Body of pancreas (tissue), 4 donors: ENCODE measurements around the gene VCP. TPM values are rescaled to one million over a fixed set of nuclear protein-coding genes. Genes with fewer than 3 reads are reported as not detected.

Experiments used
- ATAC-seq: fragments of 150-250 bp; one replicate; pipeline ENCODE4 v1.9.1; 2016
- DNase-seq, 4 donors: peaks; one replicate each; pipeline ENCODE4 v3.0.0-alpha.2; 2019
- H3K27ac ChIP-seq, 4 donors: fragments of 200-600 bp; sonication (generic); 1 replicate in 3 of 4; 2 replicates in 1 of 4; pipeline versions ENCODE4 v1.5.1 to v1.6.1; 2016 to 2019; ENCODE audit warnings: mild to moderate bottlenecking in 1 of 4, mixed read lengths in 1 of 4, moderate library complexity in 1 of 4
- H3K27me3 ChIP-seq, 2 donors: fragments of 200-600 bp; sonication (generic); one replicate each; pipeline ENCODE4 v1.6.0; 2016; ENCODE audit warnings: mild to moderate bottlenecking in 1 of 2
- H3K36me3 ChIP-seq, 2 donors: fragments of 200-600 bp; sonication (generic); replicated peaks in 1 of 2; 2 replicates each; pipeline ENCODE4 v1.5.1; 2016; ENCODE audit warnings: low read depth in 2 of 2; ENCODE audit not compliant: insufficient read depth in 1 of 2
- H3K4me1 ChIP-seq: fragments of 200-600 bp; sonication (generic); one replicate; pipeline ENCODE4 v1.6.0; 2016
- H3K4me3 ChIP-seq, 2 donors: fragments of 200-600 bp; sonication (generic); 1 replicate in 1 of 2; 2 replicates in 1 of 2; pipeline ENCODE4 v1.5.1; 2016 to 2019
- H3K9me3 ChIP-seq, 3 donors: fragments of 200-600 bp; sonication (generic); 1 replicate in 2 of 3; 2 replicates in 1 of 3; pipeline ENCODE4 v1.5.1; 2016
- POLR2A ChIP-seq, 3 donors: fragments of 450-650 bp; IDR thresholded peaks; one replicate each; pipeline ENCODE4 v1.6.1; 2016; ENCODE audit warnings: antibody characterized with exemption in 3 of 3, mild to moderate bottlenecking in 2 of 3
- WGBS, 2 donors: methylation state at CpG; one replicate each; pipeline ENCODE4 v1.1.5; 2017; 5-methylcytosine and 5-hydroxymethylcytosine counted together
- intact Hi-C: fragments of 100-400 bp; cut with DNase I; formaldehyde crosslinking; loops from one replicate; pipeline ENCODE4 v1.15.1; 2023
- total RNA-seq, 2 donors: library from RNA; depleted of rRNA; stranded (reverse); fragments of >200 nt; gene quantifications; one replicate each; pipeline ENCODE4 v1.1.0, GENCODE V29; 2016
- TF ChIP-seq, protein P1 (sequence below), 7 experiments: fragments of 450-650 bp in 4 of 7; fragments of 200-600 bp in 3 of 7; sonication (generic) in 3 of 7; IDR thresholded peaks; one replicate each; pipeline ENCODE4 v1.5.1; 2016 to 2019; ENCODE audit warnings: antibody characterized with exemption in 7 of 7

VCP gene
- total RNA-seq, 2 donors from 2014 or later = 63.6 to 118 TPM

DNA sequence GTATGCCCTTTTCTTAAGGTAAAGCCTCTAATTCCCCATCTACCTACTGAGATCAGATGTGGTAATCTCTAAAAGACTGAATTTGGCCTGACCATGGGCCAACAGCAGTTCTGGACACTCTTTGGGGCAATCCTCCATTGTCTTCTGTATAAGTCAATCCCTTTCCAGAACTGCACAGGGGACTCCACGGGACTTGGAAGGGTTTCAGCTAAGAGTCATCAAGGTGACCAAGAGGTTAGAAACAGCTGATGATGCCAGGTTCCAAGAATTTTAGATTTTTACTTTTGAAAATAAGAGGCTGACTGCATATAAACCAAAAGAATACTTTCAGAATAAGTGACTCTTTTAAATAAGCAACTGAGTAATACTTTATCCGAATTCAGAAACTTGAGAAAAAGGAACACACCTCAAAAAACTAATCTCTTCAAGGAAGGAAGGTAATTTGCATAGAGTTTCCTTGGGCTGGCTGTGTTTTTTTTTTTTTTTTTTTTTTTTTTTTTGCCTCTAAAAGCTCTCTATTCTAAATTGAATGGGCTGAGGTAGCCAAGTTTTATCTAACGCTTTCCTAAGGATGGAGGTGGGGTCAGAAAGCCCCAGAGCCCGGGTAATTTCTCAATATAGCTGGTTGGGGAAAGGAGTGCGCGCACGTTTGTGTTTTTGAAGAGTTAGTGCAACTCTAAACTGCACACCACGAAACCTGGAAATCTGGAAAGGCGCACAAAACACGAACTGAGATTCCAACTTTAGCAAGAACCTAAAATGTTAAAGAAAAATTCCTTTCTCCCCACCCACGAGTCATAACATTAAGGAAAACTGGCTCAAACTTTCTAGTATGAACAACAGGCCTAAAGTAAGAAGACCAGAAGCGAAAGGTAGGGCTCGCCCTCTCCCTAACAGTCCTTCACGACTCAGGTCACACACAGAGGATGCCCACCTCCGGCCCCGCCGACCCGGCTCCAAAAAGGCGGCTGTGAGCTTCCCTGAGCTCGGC is 1.3 kb downstream of the VCP start:
- Histone ChIP-seq H3K36me3 (peaks cover 9 to 13% of the 10 kb centered on the region in 2 donors), H3K4me3 (peak overlapping the region; percentile 69 to 78), H3K4me1 (peaks cover 42% of the 10 kb centered on the region), H3K27me3 (no peaks in the 10 kb centered on the region), H3K9me3 (no peaks in the 10 kb centered on the region), H3K27ac (peak overlapping the region; percentile 96 to 99 (median 97))
- ATAC-seq (no peak), DNase-seq (peak; percentile 27 to 60 (median 54))
- 1% methylated on average over 17 to 20 of the region's 20 CpGs for WGBS, 2 donors
- intact Hi-C loops = no loop called here
- no peak for TF ChIP-seq POLR2A (IDR thresholded peaks at IDR 0.05)
- TF ChIP-seq, protein P1, sequence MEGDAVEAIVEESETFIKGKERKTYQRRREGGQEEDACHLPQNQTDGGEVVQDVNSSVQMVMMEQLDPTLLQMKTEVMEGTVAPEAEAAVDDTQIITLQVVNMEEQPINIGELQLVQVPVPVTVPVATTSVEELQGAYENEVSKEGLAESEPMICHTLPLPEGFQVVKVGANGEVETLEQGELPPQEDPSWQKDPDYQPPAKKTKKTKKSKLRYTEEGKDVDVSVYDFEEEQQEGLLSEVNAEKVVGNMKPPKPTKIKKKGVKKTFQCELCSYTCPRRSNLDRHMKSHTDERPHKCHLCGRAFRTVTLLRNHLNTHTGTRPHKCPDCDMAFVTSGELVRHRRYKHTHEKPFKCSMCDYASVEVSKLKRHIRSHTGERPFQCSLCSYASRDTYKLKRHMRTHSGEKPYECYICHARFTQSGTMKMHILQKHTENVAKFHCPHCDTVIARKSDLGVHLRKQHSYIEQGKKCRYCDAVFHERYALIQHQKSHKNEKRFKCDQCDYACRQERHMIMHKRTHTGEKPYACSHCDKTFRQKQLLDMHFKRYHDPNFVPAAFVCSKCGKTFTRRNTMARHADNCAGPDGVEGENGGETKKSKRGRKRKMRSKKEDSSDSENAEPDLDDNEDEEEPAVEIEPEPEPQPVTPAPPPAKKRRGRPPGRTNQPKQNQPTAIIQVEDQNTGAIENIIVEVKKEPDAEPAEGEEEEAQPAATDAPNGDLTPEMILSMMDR (IDR thresholded peaks at IDR 0.05) = no peak

DNA sequence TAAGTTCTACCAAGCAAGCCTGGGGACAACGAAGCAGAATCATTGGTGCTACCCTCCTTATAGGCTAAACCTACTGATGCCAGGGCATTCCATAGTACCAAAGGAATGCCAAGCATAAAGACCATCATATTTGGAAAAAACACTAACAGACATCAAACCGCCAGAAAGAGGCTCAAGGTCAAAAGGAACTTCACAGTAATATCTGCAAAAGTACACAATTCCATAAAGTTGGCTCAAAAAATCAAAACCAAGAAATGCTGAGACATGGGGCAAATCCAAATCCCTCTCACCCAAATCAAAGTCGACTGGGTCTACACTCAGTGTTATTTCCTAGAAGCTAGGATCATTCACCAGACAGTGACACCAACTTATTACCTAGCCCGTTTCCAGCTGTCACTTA is 3.4 kb downstream of the VCP start:
- DNase-seq (no peak), ATAC-seq (no peak)
- Histone ChIP-seq H3K27me3 (no peaks in the 10 kb centered on the region), H3K36me3 (peaks cover 27 to 33% of the 10 kb centered on the region in 2 donors), H3K9me3 (no peaks in the 10 kb centered on the region), H3K27ac (no peak overlapping the region), H3K4me3 (no peak overlapping the region), H3K4me1 (peaks cover 42% of the 10 kb centered on the region)
- WGBS, 2 donors = 33 to 35% methylated on average over 4 of the region's 4 CpGs
- no peak for TF ChIP-seq POLR2A (IDR thresholded peaks at IDR 0.05)
- TF ChIP-seq, protein P1 (IDR thresholded peaks at IDR 0.05) = no peak
- intact Hi-C loops = no loop called here

DNA sequence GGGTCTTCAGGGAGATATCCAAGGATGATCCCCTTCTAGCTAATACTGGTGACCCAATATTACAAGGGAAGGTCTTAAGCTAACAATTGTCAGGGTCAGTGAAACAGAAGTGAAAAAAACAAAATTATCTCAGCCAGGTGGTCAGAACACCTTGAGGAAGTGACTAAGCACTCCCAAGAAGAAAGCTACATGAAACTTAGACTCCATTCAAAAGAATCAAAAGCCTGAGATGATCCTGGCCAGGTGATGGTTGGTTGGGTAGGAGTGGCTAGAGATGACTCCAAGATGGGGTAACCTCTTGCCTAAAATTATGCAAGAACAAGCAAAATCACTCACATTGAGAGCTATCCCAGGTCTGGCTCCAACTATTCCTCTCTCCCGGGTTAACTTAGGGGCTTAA is 5.4 kb downstream of the VCP start:
- Histone ChIP-seq H3K4me3 (no peak overlapping the region), H3K9me3 (no peaks in the 10 kb centered on the region), H3K27me3 (no peaks in the 10 kb centered on the region), H3K36me3 (peaks cover 45 to 47% of the 10 kb centered on the region in 2 donors), H3K27ac (no peak overlapping the region), H3K4me1 (peaks cover 34% of the 10 kb centered on the region)
- ATAC-seq (no peak), DNase-seq (no peak)
- intact Hi-C loops = no loop called here
- no peak for TF ChIP-seq POLR2A (IDR thresholded peaks at IDR 0.05)
- TF ChIP-seq, protein P1 (IDR thresholded peaks at IDR 0.05) = no peak
- 83 to 96% methylated on average over 1 of the region's 1 CpG for WGBS, 2 donors

DNA sequence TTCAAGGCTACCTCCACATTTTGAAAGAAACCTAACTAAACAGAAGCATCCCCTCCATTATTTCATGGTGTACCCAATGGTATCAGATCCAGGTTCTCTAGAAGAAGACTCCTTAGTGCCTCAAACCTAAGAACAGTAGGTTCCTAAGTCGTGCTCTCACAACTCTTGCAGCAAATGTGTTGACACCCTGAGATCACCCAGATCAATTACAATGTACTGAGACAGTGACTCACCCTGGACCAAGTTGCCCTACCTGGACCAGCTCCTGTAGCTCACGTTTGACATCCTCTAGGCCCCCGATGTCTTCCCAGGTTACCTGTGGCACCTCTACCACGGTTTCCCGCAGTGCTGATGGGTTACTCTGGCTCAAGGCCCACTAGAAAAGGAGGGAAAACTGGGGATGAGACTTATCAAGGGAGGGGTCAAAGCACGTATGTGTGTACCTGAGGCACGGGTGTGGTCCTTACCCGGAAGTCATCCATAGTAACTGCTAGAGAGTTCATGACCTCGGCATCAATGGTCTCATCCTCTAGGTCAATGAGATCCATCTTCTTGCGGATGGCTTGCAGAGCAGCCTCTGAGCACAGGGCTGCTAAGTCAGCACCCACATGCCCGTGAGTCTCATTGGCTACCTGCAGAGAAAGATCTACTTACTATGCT is 11.7 kb downstream of the VCP start:
- H3K36me3 ChIP-seq = peaks cover 61 to 90% of the 10 kb centered on the region in 2 donors

More for the DNA sequence above, 11.7 kb downstream of the VCP start:
- no peaks in the 10 kb centered on the region for H3K27me3 ChIP-seq
- H3K27ac ChIP-seq = no peak overlapping the region
- H3K4me3 ChIP-seq = no peak overlapping the region
- H3K4me1 ChIP-seq = no peaks in the 10 kb centered on the region
- TF ChIP-seq, protein P1 (IDR thresholded peaks at IDR 0.05) = no peak
- no peak for TF ChIP-seq POLR2A (IDR thresholded peaks at IDR 0.05)
- no peak for DNase-seq
- 85 to 91% methylated on average over 6 to 11 of the region's 11 CpGs for WGBS, 2 donors
- H3K9me3 ChIP-seq = no peaks in the 10 kb centered on the region
- intact Hi-C loops = no loop called here
- no peak for ATAC-seq
